GM12873 (cell line): ENCODE measurements around the gene GAGE1.

ENCODE experiments used
- CTCF ChIP-seq: IDR thresholded peaks from 2 replicates; pipeline ENCODE4 v1.5.1; 2012; ENCODE audit warnings: low read depth, mild to moderate bottlenecking, moderate library complexity, low read length, control low read depth; ENCODE audit not compliant: insufficient read depth; ENCODE audit errors: missing control alignments

Gene GAGE1

GRCh38 chrX:49618574-49618973, 19.8 kb downstream of the GAGE1 start:
- TF ChIP-seq CTCF: no peak

- peak; percentile 49 for TF ChIP-seq CTCF
Measured at GRCh38 chrX:49627086-49627777, 28.4 kb downstream of the GAGE1 start.

GRCh38 chrX:49644991-49645637, 46.3 kb downstream of the GAGE1 start:
- TF ChIP-seq CTCF: no peak

- no peak for TF ChIP-seq CTCF
Measured at GRCh38 chrX:49656533-49656932, 57.7 kb downstream of the GAGE1 start.
